NCI-H2107 treated with DMSO at 0.1 percent for 48 hours (cell line): ENCODE results near the gene ZNF106.
A peak's percentile ranks its signal among the peaks of the same experiment; 100 is the strongest.

ENCODE experiments used
- DNase-seq: peaks from one replicate; lab custom pipeline; 2025; ENCODE audit not compliant: unreplicated experiment; lab: John Stamatoyannopoulos, UW

Gene ZNF106

GRCh38 chr15:42490671-42491538 lies at the start of gene ZNF106:
Gene ZNF106, minus strand, starts transcription at chr15:42491141. Its CDS starts 18,852 bp downstream, at chr15:42472289.
- DNase-seq: peak; percentile 64

DNA sequence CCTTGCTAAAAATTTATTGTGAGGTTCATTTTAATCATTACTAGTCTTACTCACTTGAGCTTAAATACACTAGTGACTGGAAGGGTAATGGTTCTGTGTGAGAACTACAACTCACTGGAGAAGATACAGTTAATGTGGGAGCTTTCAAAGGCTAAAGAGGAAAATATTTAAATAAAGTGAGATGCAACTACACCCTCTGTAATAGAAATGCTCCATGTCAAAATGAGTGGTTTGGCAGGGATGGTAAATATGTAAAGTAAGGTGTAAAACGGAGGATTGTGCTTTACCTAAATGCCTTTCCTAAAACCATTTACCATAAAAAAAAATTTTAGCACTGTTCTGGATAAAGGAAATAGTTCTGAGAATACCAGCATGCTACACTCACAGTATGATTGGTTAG lies 42.3 kb upstream of the ZNF106 start:
- no peak for DNase-seq

GRCh38 chr15:42528970-42529369 lies 38.0 kb upstream of the ZNF106 start:
- no peak for DNase-seq

DNA sequence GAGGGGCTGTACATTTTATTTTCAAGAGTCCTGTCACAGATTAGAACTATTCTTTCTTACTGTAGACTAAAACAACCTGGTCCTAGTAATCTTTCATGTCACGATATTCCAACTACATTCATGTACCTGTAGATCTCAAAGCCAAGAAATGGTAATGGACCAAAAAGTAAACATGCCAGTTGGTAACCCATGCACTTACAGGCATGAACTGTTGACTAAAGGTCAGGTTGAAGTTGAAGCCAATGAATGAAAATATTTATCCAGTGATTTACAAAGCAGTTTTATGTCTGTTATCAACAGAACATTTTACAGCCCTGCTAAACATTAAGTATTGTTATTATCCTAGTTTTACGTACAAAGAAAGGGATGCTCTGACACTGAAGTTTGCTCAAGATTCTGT lies 32.4 kb upstream of the ZNF106 start:
- DNase-seq: no peak

DNA sequence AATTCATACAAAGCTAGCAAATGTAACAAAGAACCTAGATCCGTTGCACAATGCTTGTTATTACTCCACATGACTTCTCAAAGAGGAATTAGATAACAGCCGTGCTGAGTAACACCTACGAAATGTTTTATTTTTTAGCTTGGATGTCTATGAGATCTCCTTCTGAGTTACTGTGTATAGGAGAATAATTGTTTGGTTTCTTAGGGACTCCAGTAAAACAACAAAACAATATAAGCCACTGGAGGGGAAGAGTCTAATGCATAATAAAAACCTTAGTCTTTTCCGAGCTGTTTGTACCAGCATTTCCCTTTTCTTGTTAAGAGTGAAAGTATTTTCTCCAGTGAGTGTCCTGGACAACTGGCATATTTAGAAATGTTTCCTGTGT lies 20.1 kb upstream of the ZNF106 start:
- no peak for DNase-seq

- no peak for DNase-seq
These were observed 19.5 kb upstream of the ZNF106 start for GRCh38 chr15:42510258-42511006.

DNA sequence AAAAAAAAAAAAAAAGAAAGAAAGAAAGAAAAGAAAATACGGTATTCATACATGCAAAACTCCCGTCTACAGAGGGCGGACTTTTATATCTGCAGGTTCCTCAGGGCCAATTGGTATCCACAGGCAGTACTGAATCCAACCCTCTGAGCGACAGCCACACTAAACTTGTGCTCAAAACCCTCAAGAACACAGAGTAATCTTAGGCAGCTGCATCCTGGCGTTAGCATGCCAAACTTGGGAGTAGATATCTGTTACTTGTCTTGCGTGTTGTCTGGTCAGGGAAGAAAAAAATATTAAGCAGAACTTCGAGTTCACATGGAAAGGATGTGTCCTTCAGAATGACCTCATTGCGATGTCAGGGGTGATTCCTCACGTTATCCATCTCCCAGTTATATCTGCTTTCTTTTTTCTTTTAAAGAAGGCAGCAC lies 17.3 kb upstream of the ZNF106 start:
- no peak for DNase-seq

- DNase-seq: no peak
These were observed 16.6 kb upstream of the ZNF106 start for GRCh38 chr15:42507514-42507913.

DNA sequence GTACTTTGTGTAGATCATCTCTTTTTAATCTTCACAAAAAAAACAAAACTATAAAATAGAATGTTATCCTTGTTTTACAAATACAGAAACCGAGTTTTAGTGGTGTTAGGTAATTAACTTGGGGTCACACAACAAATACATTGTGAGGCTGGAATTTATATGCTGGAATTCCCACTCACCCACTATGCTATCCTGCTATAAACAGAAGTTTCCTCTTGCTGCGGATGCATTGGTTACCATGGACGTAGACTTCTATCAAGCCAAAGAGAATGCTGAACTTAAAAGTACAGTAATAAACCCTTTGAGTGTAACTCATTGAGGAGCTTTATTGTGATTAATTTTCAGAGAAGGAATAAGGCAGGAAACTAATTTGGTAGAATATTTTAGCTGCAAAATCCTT lies 13.7 kb upstream of the ZNF106 start:
- no peak for DNase-seq

DNA sequence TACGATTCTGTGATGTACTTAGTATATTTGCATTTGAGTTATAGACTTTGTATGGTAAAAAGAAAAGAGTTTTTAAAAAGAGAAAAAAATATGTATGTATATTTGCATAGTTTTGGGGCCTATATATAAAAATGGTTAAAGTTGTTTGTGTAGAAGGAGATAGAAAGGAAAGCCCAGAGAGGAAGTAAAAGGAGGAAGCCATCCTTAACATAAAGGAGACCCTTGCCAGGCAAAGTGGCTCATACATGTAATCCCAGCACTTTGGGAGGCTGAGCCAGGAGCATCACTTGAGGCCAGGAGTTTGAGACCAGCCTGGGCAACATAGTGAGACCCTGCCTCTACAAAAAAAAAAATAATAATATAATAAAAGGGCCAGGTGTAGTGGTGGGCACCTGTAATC lies 12.9 kb upstream of the ZNF106 start:
- no peak for DNase-seq

GRCh38 chr15:42502477-42502876 lies 11.5 kb upstream of the ZNF106 start:
- no peak for DNase-seq

DNA sequence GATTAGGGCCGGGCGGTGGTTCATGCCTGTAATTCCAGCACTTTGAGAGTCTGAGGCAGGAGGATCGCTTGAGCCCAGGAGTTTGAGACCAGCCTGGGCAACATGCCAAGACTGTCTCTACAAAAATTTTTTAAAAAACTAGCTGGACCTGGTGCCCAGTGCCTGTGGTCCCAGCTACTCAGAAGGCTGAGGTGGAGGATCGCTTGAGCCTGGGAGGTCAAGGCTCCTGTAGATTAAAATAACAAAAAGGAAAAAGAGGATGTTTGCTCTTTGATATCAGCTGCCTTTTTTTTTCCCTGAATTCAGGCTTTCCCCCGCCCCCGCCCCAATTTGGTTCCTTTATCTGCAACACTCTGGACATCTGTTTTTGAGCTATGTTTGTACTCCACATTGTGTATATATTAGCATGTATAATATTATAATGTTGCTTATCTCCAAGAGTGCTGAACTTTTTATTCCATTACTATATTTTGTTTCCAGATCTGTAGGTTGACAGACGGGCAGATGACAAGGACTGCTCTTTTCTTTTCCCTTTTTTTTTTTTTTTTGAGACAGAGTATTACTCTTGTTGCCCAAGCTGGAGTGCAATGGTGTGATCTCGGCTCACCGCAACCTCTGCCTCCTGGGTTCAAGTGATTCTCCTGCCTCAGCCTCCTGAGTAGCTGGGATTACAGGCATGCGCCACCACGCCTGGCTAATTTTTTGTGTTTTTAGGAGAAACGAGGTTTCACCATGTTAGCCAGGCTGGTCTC lies 9.1 kb upstream of the ZNF106 start:
- no peak for DNase-seq

- no peak for DNase-seq
These were observed 7.5 kb upstream of the ZNF106 start for GRCh38 chr15:42498212-42499068.

DNA sequence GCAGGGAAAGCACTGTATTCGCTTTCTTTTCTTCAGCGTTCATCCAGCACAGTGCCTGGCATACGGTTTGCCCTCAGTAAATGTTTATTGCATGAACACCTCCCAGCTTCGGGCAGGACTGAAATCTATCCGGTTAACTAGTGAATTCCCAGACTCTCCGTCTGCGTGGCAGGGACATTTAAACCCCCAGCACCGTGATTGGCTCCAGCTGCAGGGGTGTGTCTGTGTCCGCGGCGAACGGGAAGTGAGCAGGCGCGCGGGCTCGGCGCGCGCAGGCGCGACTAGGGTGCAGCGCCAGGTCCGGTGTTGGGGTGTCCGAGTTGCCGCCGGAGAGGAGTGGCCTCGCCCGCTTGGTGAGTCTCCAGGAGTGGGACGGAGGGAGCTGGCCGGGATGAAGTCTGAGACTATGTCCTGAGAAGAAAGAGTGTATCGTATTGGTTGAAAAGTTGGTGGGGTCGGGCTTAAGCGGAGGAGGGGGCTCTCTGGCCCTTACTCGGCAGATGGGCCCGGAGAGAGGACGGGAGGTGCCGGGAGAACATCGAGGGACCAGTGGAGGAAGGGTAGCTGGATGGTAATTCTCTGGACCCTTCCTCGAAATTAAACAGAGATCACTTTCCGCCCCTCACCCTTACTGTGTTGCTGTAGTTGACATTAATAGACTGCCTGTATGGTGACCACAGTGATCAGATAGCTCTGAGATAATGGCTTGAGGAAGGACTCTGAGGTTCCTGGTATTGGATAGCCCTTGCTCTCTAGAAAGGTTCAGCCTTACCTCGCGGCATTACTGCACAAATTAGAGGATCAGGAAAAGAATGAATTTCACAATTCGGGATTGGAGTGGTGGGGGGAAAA lies 4.6 kb upstream of the ZNF106 start, which contains the start of gene SNAP23:
Gene SNAP23, plus strand, starts transcription at position 274 of the 852 bp plus-strand sequence. CDS start 16,213 bp downstream, outside the sequence.
- peak; percentile 21 for DNase-seq

DNA sequence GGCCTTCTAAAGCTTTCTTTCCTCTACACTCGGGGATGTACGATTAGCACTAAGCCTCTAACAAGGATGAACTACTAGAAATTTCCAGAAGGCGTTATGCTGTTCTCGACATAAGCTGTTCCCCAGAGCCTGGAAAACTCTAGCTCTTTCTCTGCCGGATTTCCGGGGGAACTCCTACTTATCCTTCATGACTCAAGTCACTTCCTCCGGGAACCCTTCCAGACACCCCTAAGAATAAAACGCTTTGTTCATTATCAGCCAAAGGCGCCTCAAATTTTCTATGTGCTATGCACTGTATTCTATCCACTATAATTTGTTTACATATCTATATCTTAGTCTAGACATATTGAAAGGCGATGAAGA lies 4.0 kb upstream of the ZNF106 start:
- no peak for DNase-seq

GRCh38 chr15:42493679-42494078 lies 2.7 kb upstream of the ZNF106 start:
- DNase-seq: no peak

- DNase-seq: no peak
These were observed 741 bp upstream of the ZNF106 start for GRCh38 chr15:42491539-42492225.

- DNase-seq: no peak
These were observed 660 bp downstream of the ZNF106 start for GRCh38 chr15:42490291-42490670.

- DNase-seq: peak; percentile 4
These were observed 7.3 kb downstream of the ZNF106 start for GRCh38 chr15:42483677-42484076.
